K562 (cell line): ENCODE data around the gene CHD5. TPM values are rescaled to one million over a fixed set of nuclear protein-coding genes. Genes with fewer than 3 reads are reported as not detected.

Source experiments
- BRD9 ChIP-seq: fragments of 450-650 bp; IDR thresholded peaks from 2 replicates; pipeline ENCODE4 v1.6.1; 2018; ENCODE audit warnings: low read depth; ENCODE audit not compliant: partially characterized antibody
- CREB1 ChIP-seq, 2 experiments: sonication (generic) in 1 of 2; formaldehyde crosslinking in 1 of 2; IDR thresholded peaks; 2 replicates each; pipeline versions ENCODE4 v1.6.1 to v1.8.0; 2012 to 2022; ENCODE audit warnings: inconsistent platforms in 1 of 2, mild to moderate bottlenecking in 1 of 2, missing genetic modification reagents in 1 of 2, moderate library complexity in 1 of 2
- CSDE1 ChIP-seq, 2 experiments: fragments of 450-650 bp; IDR thresholded peaks; 2 replicates each; pipeline ENCODE4 v1.6.1; 2016; ENCODE audit warnings: mild to moderate bottlenecking in 1 of 2
- GABPB1 ChIP-seq: sonication (generic); formaldehyde crosslinking; IDR thresholded peaks from 2 replicates; pipeline ENCODE4 v1.8.0; 2022; ENCODE audit warnings: mild to moderate bottlenecking, missing genetic modification reagents
- MYBL2 ChIP-seq, 2 experiments: fragments of 450-650 bp in 1 of 2; sonication (generic) in 1 of 2; formaldehyde crosslinking in 1 of 2; IDR thresholded peaks; 2 replicates each; pipeline versions ENCODE4 v1.6.1 to v1.8.1; 2017 to 2022; ENCODE audit warnings: borderline replicate concordance in 1 of 2, inconsistent platforms in 1 of 2, low read depth in 1 of 2, mild to moderate bottlenecking in 1 of 2, missing genetic modification reagents in 1 of 2, moderate library complexity in 1 of 2
- NEUROD1 ChIP-seq: fragments of 150-350 bp; IDR thresholded peaks from 2 replicates; pipeline ENCODE4 v1.6.1; 2014; ENCODE audit warnings: borderline replicate concordance, low read length, low read depth; ENCODE audit not compliant: partially characterized antibody
- POLR2G ChIP-seq: fragments of 200-400 bp; formaldehyde crosslinking; IDR thresholded peaks from 2 replicates; pipeline ENCODE4 v1.6.1; 2017; ENCODE audit warnings: low read depth, mild to moderate bottlenecking, antibody characterized with exemption, low read length, moderate library complexity
- RBFOX2 ChIP-seq: fragments of 200-400 bp; formaldehyde crosslinking; IDR thresholded peaks from 2 replicates; pipeline ENCODE4 v1.6.1; 2017; ENCODE audit warnings: low read depth, mild to moderate bottlenecking, low read length, moderate library complexity
- SLC30A9 ChIP-seq: fragments of 250-450 bp; sonication (Bioruptor Pico); IDR thresholded peaks from 2 replicates; pipeline ENCODE4 v1.8.0; 2022; ENCODE audit warnings: mild to moderate bottlenecking, moderate library complexity
- ZBTB17 ChIP-seq: fragments of 450-650 bp; formaldehyde crosslinking; IDR thresholded peaks from 2 replicates; pipeline ENCODE4 v1.4.0; 2020; ENCODE audit warnings: mild to moderate bottlenecking
- ZNF445 ChIP-seq: fragments of 250-450 bp; sonication (Bioruptor Pico); IDR thresholded peaks from 2 replicates; pipeline ENCODE4 v1.4.0; 2020; ENCODE audit warnings: low read depth, mild to moderate bottlenecking, moderate library complexity
- polyA plus RNA-seq, 8 experiments: library from polyadenylated mRNA; depleted of rRNA in 4 of 8; stranded (reverse) in 5 of 8; unstranded in 3 of 8; fragments of >200 nt; fragmentation: Nextera tagmentation in 2 of 8; fragmentation: Illumina TruSeq in 1 of 8; extraction: Ambion mirVana in 2 of 8; extraction: Trizol in 1 of 8; gene quantifications; 2 replicates each; pipeline versions ENCODE4 v1.2.1 to v1.2.3, GENCODE V29; 2011 to 2014; ENCODE audit warnings: inconsistent platforms in 1 of 8, missing spikeins in 1 of 8
- total RNA-seq, 7 experiments: library from RNA; depleted of rRNA in 6 of 7; stranded (reverse); fragments of >200 nt in 6 of 7; fragmentation: Illumina TruSeq in 2 of 7; extraction: Trizol in 2 of 7; gene quantifications; 2 replicates each; pipeline versions ENCODE4 v1.2.1 to v1.2.3, GENCODE V29; 2011 to 2021; ENCODE audit warnings: low replicate concordance in 1 of 7
- TF ChIP-seq, protein P1 (sequence below): sonication (generic); formaldehyde crosslinking; IDR thresholded peaks from 2 replicates; pipeline ENCODE4 v1.8.0; 2022; ENCODE audit warnings: mild to moderate bottlenecking, missing genetic modification reagents
- TF ChIP-seq, protein P2 (sequence below), 2 experiments: IDR thresholded peaks; 2 replicates each; pipeline ENCODE4 v1.6.1; 2012; ENCODE audit warnings: improper control_type of control experiment in 2 of 2, low read depth in 2 of 2, low read length in 2 of 2, borderline replicate concordance in 1 of 2
- TF ChIP-seq, protein P3 (sequence below): fragments of 450-650 bp; IDR thresholded peaks from 2 replicates; pipeline ENCODE4 v1.6.1; 2018; ENCODE audit not compliant: partially characterized antibody
- TF ChIP-seq, protein P4 (sequence below): fragments of 250-450 bp; sonication (Bioruptor Pico); IDR thresholded peaks from 2 replicates; pipeline ENCODE4 v1.8.0; 2022; ENCODE audit warnings: inconsistent platforms

CHD5 gene
- total and polyA plus RNA-seq, 9 of the 15 experiments (the other 6 are each of a cell fraction or from before 2014, with no cell fraction given) = 0.03 to 0.52 (median 0.11) TPM; not detected in 2

DNA sequence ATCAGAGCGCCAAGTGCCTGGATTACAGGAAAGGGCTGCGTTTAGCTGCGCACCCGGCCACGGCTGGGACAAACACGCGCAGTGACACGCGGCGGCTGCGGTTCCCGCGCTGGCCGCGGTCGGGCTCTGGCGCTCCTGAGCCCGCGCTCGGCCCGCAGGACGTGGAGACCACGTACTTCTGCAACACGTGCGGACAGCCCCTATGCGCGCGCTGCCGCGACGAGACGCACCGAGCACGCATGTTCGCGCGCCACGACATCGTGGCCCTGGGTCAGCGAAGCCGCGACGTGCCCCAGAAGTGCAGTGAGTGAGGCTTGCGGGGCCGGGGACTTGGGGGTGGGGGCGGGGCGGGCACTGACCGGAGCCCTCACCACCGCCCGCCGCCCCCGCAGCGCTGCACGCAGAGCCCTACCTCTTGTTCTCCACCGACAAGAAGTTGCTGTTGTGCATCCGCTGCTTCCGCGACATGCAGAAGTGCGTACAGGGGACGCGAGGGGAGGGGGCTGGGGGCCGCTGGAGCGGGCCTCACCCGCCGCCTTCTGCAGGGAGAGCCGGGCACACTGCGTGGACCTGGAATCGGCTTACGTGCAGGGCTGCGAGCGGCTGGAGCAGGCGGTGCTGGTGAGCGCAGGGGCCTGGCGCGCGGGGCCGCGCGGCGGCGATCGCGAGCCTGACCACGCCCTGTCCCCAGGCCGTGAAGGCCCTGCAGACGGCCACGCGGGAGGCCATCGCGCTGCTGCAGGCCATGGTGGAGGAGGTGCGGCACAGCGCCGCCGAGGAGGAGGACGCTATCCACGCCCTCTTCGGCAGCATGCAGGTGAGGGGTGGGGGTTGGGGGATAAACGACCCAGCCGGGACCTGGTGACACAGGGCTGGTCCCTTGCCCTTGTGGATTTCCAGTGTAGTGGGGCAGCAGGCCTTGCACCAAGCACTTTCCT is 28.9 kb upstream of the CHD5 start (continued):
- TF ChIP-seq RBFOX2 (peak; percentile 78), GABPB1 (0 out of 2 replicates have a peak, but pooled peaks have one; percentile 36), SLC30A9 (CRISPR knock-in tag) (no peak), MYBL2 (IDR thresholded peaks at IDR 0.05; ENCODE audit: low read depth) (no peak), MYBL2 (CRISPR knock-in tag; IDR thresholded peaks at IDR 0.05; ENCODE audit: borderline replicate concordance) (0 out of 2 replicates have a peak, but pooled peaks have one; percentile 19), NEUROD1 (peak; percentile 40), CREB1 (IDR thresholded peaks at IDR 0.05) (peak; percentile 59; the same call in 1 of the 2 replicates), CREB1 (CRISPR knock-in tag; IDR thresholded peaks at IDR 0.05) (peak; percentile 69), CSDE1 (IDR thresholded peaks at IDR 0.05) (no peak), ZBTB17 (CRISPR knock-in tag) (0 out of 2 replicates have a peak, but pooled peaks have one; percentile 17), POLR2G (peak; percentile 79), BRD9 (no peak), ZNF445 (no peak)
- TF ChIP-seq, protein P1, sequence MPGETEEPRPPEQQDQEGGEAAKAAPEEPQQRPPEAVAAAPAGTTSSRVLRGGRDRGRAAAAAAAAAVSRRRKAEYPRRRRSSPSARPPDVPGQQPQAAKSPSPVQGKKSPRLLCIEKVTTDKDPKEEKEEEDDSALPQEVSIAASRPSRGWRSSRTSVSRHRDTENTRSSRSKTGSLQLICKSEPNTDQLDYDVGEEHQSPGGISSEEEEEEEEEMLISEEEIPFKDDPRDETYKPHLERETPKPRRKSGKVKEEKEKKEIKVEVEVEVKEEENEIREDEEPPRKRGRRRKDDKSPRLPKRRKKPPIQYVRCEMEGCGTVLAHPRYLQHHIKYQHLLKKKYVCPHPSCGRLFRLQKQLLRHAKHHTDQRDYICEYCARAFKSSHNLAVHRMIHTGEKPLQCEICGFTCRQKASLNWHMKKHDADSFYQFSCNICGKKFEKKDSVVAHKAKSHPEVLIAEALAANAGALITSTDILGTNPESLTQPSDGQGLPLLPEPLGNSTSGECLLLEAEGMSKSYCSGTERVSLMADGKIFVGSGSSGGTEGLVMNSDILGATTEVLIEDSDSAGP (CRISPR knock-in tag) = peak; percentile 71; the same call in 1 of the 2 replicates
- TF ChIP-seq, protein P2, sequence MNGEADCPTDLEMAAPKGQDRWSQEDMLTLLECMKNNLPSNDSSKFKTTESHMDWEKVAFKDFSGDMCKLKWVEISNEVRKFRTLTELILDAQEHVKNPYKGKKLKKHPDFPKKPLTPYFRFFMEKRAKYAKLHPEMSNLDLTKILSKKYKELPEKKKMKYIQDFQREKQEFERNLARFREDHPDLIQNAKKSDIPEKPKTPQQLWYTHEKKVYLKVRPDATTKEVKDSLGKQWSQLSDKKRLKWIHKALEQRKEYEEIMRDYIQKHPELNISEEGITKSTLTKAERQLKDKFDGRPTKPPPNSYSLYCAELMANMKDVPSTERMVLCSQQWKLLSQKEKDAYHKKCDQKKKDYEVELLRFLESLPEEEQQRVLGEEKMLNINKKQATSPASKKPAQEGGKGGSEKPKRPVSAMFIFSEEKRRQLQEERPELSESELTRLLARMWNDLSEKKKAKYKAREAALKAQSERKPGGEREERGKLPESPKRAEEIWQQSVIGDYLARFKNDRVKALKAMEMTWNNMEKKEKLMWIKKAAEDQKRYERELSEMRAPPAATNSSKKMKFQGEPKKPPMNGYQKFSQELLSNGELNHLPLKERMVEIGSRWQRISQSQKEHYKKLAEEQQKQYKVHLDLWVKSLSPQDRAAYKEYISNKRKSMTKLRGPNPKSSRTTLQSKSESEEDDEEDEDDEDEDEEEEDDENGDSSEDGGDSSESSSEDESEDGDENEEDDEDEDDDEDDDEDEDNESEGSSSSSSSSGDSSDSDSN (IDR thresholded peaks at IDR 0.05; ENCODE audit: borderline replicate concordance in 1 of 2, low read depth in 2 of 2, low read length in 2 of 2) = 0 out of 4 replicates have a peak, but pooled peaks of 1 of the 2 experiments have one; percentile 54
- TF ChIP-seq, protein P3, sequence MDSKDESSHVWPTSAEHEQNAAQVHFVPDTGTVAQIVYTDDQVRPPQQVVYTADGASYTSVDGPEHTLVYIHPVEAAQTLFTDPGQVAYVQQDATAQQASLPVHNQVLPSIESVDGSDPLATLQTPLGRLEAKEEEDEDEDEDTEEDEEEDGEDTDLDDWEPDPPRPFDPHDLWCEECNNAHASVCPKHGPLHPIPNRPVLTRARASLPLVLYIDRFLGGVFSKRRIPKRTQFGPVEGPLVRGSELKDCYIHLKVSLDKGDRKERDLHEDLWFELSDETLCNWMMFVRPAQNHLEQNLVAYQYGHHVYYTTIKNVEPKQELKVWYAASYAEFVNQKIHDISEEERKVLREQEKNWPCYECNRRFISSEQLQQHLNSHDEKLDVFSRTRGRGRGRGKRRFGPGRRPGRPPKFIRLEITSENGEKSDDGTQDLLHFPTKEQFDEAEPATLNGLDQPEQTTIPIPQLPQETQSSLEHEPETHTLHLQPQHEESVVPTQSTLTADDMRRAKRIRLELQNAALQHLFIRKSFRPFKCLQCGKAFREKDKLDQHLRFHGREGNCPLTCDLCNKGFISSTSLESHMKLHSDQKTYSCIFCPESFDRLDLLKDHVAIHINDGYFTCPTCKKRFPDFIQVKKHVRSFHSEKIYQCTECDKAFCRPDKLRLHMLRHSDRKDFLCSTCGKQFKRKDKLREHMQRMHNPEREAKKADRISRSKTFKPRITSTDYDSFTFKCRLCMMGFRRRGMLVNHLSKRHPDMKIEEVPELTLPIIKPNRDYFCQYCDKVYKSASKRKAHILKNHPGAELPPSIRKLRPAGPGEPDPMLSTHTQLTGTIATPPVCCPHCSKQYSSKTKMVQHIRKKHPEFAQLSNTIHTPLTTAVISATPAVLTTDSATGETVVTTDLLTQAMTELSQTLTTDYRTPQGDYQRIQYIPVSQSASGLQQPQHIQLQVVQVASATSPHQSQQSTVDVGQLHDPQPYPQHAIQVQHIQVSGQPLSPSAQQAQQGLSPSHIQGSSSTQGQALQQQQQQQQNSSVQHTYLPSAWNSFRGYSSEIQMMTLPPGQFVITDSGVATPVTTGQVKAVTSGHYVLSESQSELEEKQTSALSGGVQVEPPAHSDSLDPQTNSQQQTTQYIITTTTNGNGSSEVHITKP = no peak
- TF ChIP-seq, protein P4, sequence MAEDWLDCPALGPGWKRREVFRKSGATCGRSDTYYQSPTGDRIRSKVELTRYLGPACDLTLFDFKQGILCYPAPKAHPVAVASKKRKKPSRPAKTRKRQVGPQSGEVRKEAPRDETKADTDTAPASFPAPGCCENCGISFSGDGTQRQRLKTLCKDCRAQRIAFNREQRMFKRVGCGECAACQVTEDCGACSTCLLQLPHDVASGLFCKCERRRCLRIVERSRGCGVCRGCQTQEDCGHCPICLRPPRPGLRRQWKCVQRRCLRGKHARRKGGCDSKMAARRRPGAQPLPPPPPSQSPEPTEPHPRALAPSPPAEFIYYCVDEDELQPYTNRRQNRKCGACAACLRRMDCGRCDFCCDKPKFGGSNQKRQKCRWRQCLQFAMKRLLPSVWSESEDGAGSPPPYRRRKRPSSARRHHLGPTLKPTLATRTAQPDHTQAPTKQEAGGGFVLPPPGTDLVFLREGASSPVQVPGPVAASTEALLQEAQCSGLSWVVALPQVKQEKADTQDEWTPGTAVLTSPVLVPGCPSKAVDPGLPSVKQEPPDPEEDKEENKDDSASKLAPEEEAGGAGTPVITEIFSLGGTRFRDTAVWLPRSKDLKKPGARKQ = no peak
